ENCODE data around the gene PSMB11. TPM values are rescaled to one million over a fixed set of nuclear protein-coding genes. Genes with fewer than 3 reads are reported as not detected.
"Not testable (repeated sequence)": the region's sequence is repeated elsewhere in the genome, so short reads cannot be mapped to it uniquely, and the experiment has no call there.

The PSMB11 gene
- not detected for polyA plus RNA-seq (2012; ENCODE audit: insufficient read depth, insufficient read length)

GRCh38 chr14:23042162-23042965, at the start of gene PSMB11:
PSMB11 (plus strand) TSS chr14:23042212; CDS start chr14:23042226, 14 bp downstream.
- DNase-seq (ENCODE audit: low read depth, low spot score), result no peak
- no peak within 1 kb of the TSS for H3K4me3 ChIP-seq (ENCODE audit: low read length)

GRCh38 chr14:22993517-22993916, 48.5 kb upstream of the PSMB11 start:
- H3K4me3 ChIP-seq (ENCODE audit: low read length), result no peak overlapping the region
- no peak for DNase-seq (ENCODE audit: low read depth, low spot score)

GRCh38 chr14:22994762-22995275, 47.2 kb upstream of the PSMB11 start:
- no peak for DNase-seq (ENCODE audit: low read depth, low spot score)
- H3K4me3 ChIP-seq (ENCODE audit: low read length), result no peak overlapping the region

GRCh38 chr14:22995889-22996625, 46.0 kb upstream of the PSMB11 start:
- no peak for DNase-seq (ENCODE audit: low read depth, low spot score)

GRCh38 chr14:22996768-22997654, 45.0 kb upstream of the PSMB11 start:
- H3K4me3 ChIP-seq (ENCODE audit: low read length), result no peak overlapping the region
- no peak for DNase-seq (ENCODE audit: low read depth, low spot score)

More at GRCh38 chr14:22995889-22996625, 46.0 kb upstream of the PSMB11 start:
- no peak overlapping the region for H3K4me3 ChIP-seq (ENCODE audit: low read length)

- H3K4me3 ChIP-seq (ENCODE audit: low read length), result no peak overlapping the region
- no peak for DNase-seq (ENCODE audit: low read depth, low spot score)
These were observed 44.2 kb upstream of the PSMB11 start for GRCh38 chr14:22997676-22998323.

GRCh38 chr14:22998329-22999012, 43.5 kb upstream of the PSMB11 start:
- DNase-seq (ENCODE audit: low read depth, low spot score), result no peak
- no peak overlapping the region for H3K4me3 ChIP-seq (ENCODE audit: low read length)

- DNase-seq (ENCODE audit: low read depth, low spot score), result no peak
- no peak overlapping the region for H3K4me3 ChIP-seq (ENCODE audit: low read length)
These were observed 41.2 kb upstream of the PSMB11 start for GRCh38 chr14:23000860-23001259.

- H3K4me3 ChIP-seq (ENCODE audit: low read length), result no peak overlapping the region
- DNase-seq (ENCODE audit: low read depth, low spot score), result no peak
These were observed 39.4 kb upstream of the PSMB11 start for GRCh38 chr14:23002592-23002991.

GRCh38 chr14:23004274-23004673, 37.7 kb upstream of the PSMB11 start:
- not testable (repeated sequence) for H3K4me3 ChIP-seq (ENCODE audit: low read length); DNase-seq (ENCODE audit: low read depth, low spot score)

GRCh38 chr14:23005451-23006187, 36.4 kb upstream of the PSMB11 start:
- no peak for DNase-seq (ENCODE audit: low read depth, low spot score)
- no peak overlapping the region for H3K4me3 ChIP-seq (ENCODE audit: low read length)

GRCh38 chr14:23006188-23006534, 35.9 kb upstream of the PSMB11 start:
- DNase-seq (ENCODE audit: low read depth, low spot score), result no peak
- H3K4me3 ChIP-seq (ENCODE audit: low read length), result peak overlapping the region; percentile 85

- peak; percentile 98 for DNase-seq (ENCODE audit: low read depth, low spot score)
- H3K4me3 ChIP-seq (ENCODE audit: low read length), result peak overlapping the region; percentile 85
These were observed 35.2 kb upstream of the PSMB11 start for GRCh38 chr14:23006544-23007419.

GRCh38 chr14:23008831-23009230, 33.2 kb upstream of the PSMB11 start:
- DNase-seq (ENCODE audit: low read depth, low spot score), result peak; percentile 84
- H3K4me3 ChIP-seq (ENCODE audit: low read length), result peak overlapping the region; percentile 69

- DNase-seq (ENCODE audit: low read depth, low spot score), result no peak
These were observed 32.5 kb upstream of the PSMB11 start for GRCh38 chr14:23009483-23009938.

GRCh38 chr14:23009939-23010726, 31.9 kb upstream of the PSMB11 start, which contains the start of gene C14orf93:
C14orf93 (minus strand) TSS chr14:23010143; CDS start chr14:22999023, 11,120 bp downstream.
- DNase-seq (ENCODE audit: low read depth, low spot score), result peak; percentile 62
- H3K4me3 ChIP-seq (ENCODE audit: low read length), result peak within 1 kb of the TSS; percentile 69

More at GRCh38 chr14:23009483-23009938, 32.5 kb upstream of the PSMB11 start:
- H3K4me3 ChIP-seq (ENCODE audit: low read length), result peak overlapping the region; percentile 69

All from Jurkat, Clone E6-1 (cell line).